Duodenal mucosa (tissue), 2 donors: ENCODE measurements around the gene SGMS2.

ENCODE experiments used
- H3K27ac ChIP-seq: one replicate; pipeline ENCODE4 v1.7.0; 2013; ENCODE audit warnings: low read depth, low read length
- H3K27me3 ChIP-seq, 2 donors: one replicate each; pipeline ENCODE4 v1.7.0; 2013; ENCODE audit warnings: low read length in 2 of 2, control low read depth in 1 of 2; ENCODE audit not compliant: insufficient read depth in 2 of 2, control insufficient read depth in 1 of 2
- H3K36me3 ChIP-seq, 2 donors: one replicate each; pipeline ENCODE4 v1.7.0; 2013; ENCODE audit warnings: low read length in 2 of 2, control low read depth in 1 of 2; ENCODE audit not compliant: insufficient read depth in 2 of 2, control insufficient read depth in 1 of 2
- H3K4me1 ChIP-seq, 2 donors: one replicate each; pipeline ENCODE4 v1.7.0; 2013; ENCODE audit warnings: low read length in 2 of 2, control low read depth in 1 of 2; ENCODE audit not compliant: insufficient read depth in 2 of 2, control insufficient read depth in 1 of 2
- H3K4me3 ChIP-seq, 2 donors: one replicate each; pipeline ENCODE4 v1.7.0; 2013; ENCODE audit warnings: low read length in 2 of 2, low read depth in 1 of 2
- H3K9ac ChIP-seq, 2 donors: one replicate each; pipeline ENCODE4 v1.7.0; 2013; ENCODE audit warnings: low read length in 2 of 2, low read depth in 1 of 2
- H3K9me3 ChIP-seq, 2 donors: one replicate each; pipeline ENCODE4 v1.7.0; 2013; ENCODE audit warnings: low read length in 2 of 2, control low read depth in 1 of 2; ENCODE audit not compliant: control insufficient read depth in 1 of 2

SGMS2 gene

DNA sequence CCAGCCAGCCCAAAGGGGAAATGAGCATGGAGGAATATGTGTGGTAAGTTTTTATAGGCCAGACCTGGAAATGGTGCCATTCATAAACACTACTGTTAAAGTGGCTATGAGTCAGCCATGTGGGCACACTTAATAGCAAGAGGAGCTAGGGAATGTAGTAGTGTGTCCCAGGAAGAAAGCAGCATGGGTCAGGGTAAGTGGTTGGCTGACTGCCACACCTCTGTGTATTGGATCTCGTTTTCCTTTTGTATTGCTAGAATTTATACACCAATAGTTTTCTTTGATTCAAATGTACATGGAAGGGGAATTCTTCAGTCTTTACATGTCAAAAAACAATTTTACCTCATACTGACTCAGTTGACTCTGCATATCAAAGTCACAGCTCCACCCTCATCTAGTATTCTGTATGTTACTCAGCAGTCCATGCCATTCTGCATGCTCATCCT lies 22.9 kb upstream of the SGMS2 start:
- Histone ChIP-seq H3K4me1 (peaks cover 8 to 9% of the 10 kb centered on the region in 2 donors), H3K27me3 (no peaks in the 10 kb centered on the region), H3K4me3 (no peak overlapping the region), H3K27ac (no peak overlapping the region), H3K36me3 (no peaks in the 10 kb centered on the region), H3K9me3 (no peaks in the 10 kb centered on the region), H3K9ac (no peak overlapping the region)

- Histone ChIP-seq H3K9ac (no peak overlapping the region), H3K36me3 (no peaks in the 10 kb centered on the region), H3K9me3 (no peaks in the 10 kb centered on the region), H3K4me1 (peaks cover 10 to 29% of the 10 kb centered on the region in 2 donors), H3K27me3 (no peaks in the 10 kb centered on the region), H3K27ac (no peak overlapping the region), H3K4me3 (no peak overlapping the region)
These were observed 19.8 kb upstream of the SGMS2 start for GRCh38 chr4:107804956-107805355.

GRCh38 chr4:107806196-107806595 lies 18.5 kb upstream of the SGMS2 start:
- peaks cover 4 to 26% of the 10 kb centered on the region in 2 donors for H3K4me1 ChIP-seq
- H3K27ac ChIP-seq: no peak overlapping the region
- no peaks in the 10 kb centered on the region for H3K27me3 ChIP-seq
- no peak overlapping the region for H3K9ac ChIP-seq
- no peak overlapping the region for H3K4me3 ChIP-seq
- no peaks in the 10 kb centered on the region for H3K9me3 ChIP-seq
- H3K36me3 ChIP-seq: no peaks in the 10 kb centered on the region

DNA sequence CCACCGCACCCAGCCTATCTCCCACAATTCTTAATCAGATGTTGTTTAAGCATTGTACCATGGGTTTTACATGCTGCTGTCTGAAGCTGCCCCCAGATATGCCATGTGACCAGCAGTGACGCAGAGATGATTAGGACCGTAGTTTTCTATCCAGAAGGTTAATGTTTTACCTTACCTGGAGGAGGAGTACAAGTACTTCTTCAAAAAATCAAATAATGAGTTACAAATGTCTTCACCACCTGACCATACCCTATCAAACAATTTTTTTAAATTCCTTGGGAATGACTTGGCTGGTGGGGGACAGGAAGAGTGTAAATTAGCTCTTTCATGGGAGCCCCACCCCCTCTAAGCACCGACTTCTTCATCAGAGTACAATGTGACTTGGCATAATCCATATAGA lies 16.2 kb upstream of the SGMS2 start:
- H3K9ac ChIP-seq: no peak overlapping the region
- H3K36me3 ChIP-seq: no peaks in the 10 kb centered on the region
- no peaks in the 10 kb centered on the region for H3K27me3 ChIP-seq
- no peak overlapping the region for H3K4me3 ChIP-seq
- peaks cover 4 to 25% of the 10 kb centered on the region in 2 donors for H3K4me1 ChIP-seq
- no peaks in the 10 kb centered on the region for H3K9me3 ChIP-seq
- H3K27ac ChIP-seq: no peak overlapping the region

DNA sequence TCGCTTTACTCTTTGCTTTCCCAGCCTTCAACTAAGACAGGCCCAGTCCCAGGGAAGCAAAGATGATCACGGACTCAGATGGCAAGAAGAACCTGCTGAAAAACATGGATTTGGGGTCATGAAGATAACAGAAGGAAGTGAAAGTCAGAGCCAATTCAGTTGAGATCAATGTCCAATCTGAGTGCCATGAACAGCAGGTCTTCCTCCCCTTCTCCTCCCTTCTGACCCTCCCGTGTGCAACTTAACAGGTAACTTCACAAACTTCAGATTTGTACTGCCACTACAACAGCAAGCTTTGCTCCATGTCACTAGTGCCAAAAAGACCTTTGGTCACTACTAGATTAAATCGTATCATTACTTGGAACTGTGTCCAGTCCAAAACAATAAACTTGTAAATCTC lies 15.5 kb upstream of the SGMS2 start:
- H3K27ac ChIP-seq: peak overlapping the region; percentile 26
- H3K36me3 ChIP-seq: no peaks in the 10 kb centered on the region
- peak overlapping the region in 1 of 2 donors; percentile 14 for H3K4me3 ChIP-seq
- no peaks in the 10 kb centered on the region for H3K27me3 ChIP-seq
- H3K9me3 ChIP-seq: no peaks in the 10 kb centered on the region
- H3K9ac ChIP-seq: no peak overlapping the region
- H3K4me1 ChIP-seq: peaks cover 4 to 25% of the 10 kb centered on the region in 2 donors

GRCh38 chr4:107814758-107815157 lies 10.0 kb upstream of the SGMS2 start:
- peaks cover 0 to 10% of the 10 kb centered on the region in 2 donors for H3K4me1 ChIP-seq
- no peaks in the 10 kb centered on the region for H3K36me3 ChIP-seq
- H3K27ac ChIP-seq: no peak overlapping the region
- no peaks in the 10 kb centered on the region for H3K27me3 ChIP-seq
- H3K4me3 ChIP-seq: no peak overlapping the region
- no peaks in the 10 kb centered on the region for H3K9me3 ChIP-seq
- H3K9ac ChIP-seq: no peak overlapping the region

DNA sequence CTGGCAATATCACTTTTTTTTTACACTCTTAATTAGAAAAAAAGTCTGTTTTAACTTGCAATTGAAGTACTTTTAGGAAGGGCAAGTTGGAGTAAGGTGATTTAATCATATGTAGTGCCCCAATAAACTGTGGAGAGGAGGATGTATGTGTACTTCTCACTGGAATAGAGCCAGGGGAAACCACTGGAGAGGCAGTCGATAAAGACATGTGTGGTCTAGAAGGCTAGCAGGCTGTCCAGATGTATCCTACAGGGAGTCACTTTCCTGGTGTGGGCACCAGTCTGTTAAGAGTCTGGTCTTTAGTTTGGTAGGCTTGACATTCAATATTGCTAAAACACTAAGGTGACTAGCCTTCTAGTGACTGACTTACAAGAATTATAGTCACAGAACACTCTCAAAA lies 9.6 kb upstream of the SGMS2 start:
- no peaks in the 10 kb centered on the region for H3K27me3 ChIP-seq
- no peaks in the 10 kb centered on the region for H3K36me3 ChIP-seq
- H3K9me3 ChIP-seq: no peaks in the 10 kb centered on the region
- H3K4me3 ChIP-seq: no peak overlapping the region
- H3K9ac ChIP-seq: no peak overlapping the region
- H3K4me1 ChIP-seq: peaks cover 0 to 7% of the 10 kb centered on the region in 2 donors
- H3K27ac ChIP-seq: no peak overlapping the region

- Histone ChIP-seq H3K36me3 (no peaks in the 10 kb centered on the region), H3K4me1 (peaks cover 0 to 4% of the 10 kb centered on the region in 2 donors), H3K9ac (no peak overlapping the region), H3K27me3 (no peaks in the 10 kb centered on the region), H3K9me3 (no peaks in the 10 kb centered on the region), H3K27ac (no peak overlapping the region), H3K4me3 (no peak overlapping the region)
These were observed 6.3 kb upstream of the SGMS2 start for GRCh38 chr4:107818301-107818910.

DNA sequence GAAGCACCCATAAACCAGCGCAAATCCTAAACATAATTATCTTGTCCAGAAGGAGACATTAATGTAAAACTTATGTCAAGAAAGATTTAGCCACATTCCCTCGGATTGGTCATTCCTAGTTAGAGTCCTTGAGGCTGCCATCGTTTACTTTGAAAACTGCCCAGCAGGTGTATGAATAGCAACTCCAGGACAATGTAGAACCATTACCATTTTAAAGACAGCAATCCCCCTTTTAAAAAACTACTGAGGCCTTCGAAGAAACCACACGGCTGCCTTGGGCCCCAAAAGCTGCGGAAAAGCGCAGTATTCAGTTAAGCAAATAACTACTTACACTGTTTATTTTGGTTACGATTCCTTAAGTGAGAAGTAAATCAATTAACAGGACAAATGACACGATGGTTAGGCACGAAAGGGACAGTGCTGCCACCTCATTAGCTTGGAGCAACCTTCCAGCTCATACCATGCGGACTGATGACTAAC lies 822 bp upstream of the SGMS2 start:
- Histone ChIP-seq H3K4me3 (peak overlapping the region; percentile 69 to 71), H3K9me3 (no peaks in the 10 kb centered on the region), H3K9ac (peak overlapping the region; percentile 67 to 74), H3K27ac (peak overlapping the region; percentile 91), H3K4me1 (peaks cover 3 to 6% of the 10 kb centered on the region in 2 donors), H3K27me3 (no peaks in the 10 kb centered on the region), H3K36me3 (no peaks in the 10 kb centered on the region)

GRCh38 chr4:107825072-107825824 lies 516 bp downstream of the SGMS2 start:
- peaks cover 3 to 6% of the 10 kb centered on the region in 2 donors for H3K4me1 ChIP-seq
- no peaks in the 10 kb centered on the region for H3K27me3 ChIP-seq
- H3K27ac ChIP-seq: peak overlapping the region; percentile 91

More at GRCh38 chr4:107825072-107825824, 516 bp downstream of the SGMS2 start:
- Histone ChIP-seq H3K36me3 (no peaks in the 10 kb centered on the region), H3K9me3 (no peaks in the 10 kb centered on the region), H3K4me3 (peak overlapping the region; percentile 69 to 71), H3K9ac (peak overlapping the region; percentile 63 to 74)
